HG02938 (cell line): ENCODE measurements around the gene CUL1.

ENCODE experiments used
- ATAC-seq: cut with Tn5 transposase; IDR thresholded peaks from one replicate; pipeline ENCODE4 v1.9.1; 2021; ENCODE audit warnings: mild to moderate bottlenecking, moderate library complexity; ENCODE audit not compliant: unreplicated experiment

Gene CUL1

GRCh38 chr7:148750442-148751355 lies 52.0 kb downstream of the CUL1 start:
- no peak for ATAC-seq

GRCh38 chr7:148753224-148753623 lies 54.5 kb downstream of the CUL1 start:
- no peak for ATAC-seq

GRCh38 chr7:148754912-148755311 lies 56.2 kb downstream of the CUL1 start:
- ATAC-seq = no peak

- no peak for ATAC-seq
Measured at GRCh38 chr7:148761499-148762278, 63.0 kb downstream of the CUL1 start.

- no peak for ATAC-seq
Measured at GRCh38 chr7:148763622-148764021, 64.9 kb downstream of the CUL1 start.

GRCh38 chr7:148770004-148770403 lies 71.3 kb downstream of the CUL1 start:
- no peak for ATAC-seq

- ATAC-seq = no peak
Measured at GRCh38 chr7:148772297-148773089, 73.8 kb downstream of the CUL1 start.

- peak; percentile 75 for ATAC-seq
Measured at GRCh38 chr7:148773334-148773733, 74.6 kb downstream of the CUL1 start.

GRCh38 chr7:148774471-148774870 lies 75.8 kb downstream of the CUL1 start:
- no peak for ATAC-seq

- ATAC-seq = no peak
Measured at GRCh38 chr7:148782757-148783456, 84.2 kb downstream of the CUL1 start.

- ATAC-seq = no peak
Measured at GRCh38 chr7:148783801-148784527, 85.3 kb downstream of the CUL1 start.

- no peak for ATAC-seq
Measured at GRCh38 chr7:148787571-148788295, 89.0 kb downstream of the CUL1 start.

GRCh38 chr7:148789220-148789619 lies 90.5 kb downstream of the CUL1 start:
- ATAC-seq = no peak

- ATAC-seq = no peak
Measured at GRCh38 chr7:148790131-148790726, 91.5 kb downstream of the CUL1 start.

GRCh38 chr7:148790850-148791249 lies 92.1 kb downstream of the CUL1 start:
- no peak for ATAC-seq

GRCh38 chr7:148791546-148791945 lies 92.8 kb downstream of the CUL1 start:
- no peak for ATAC-seq

- no peak for ATAC-seq
Measured at GRCh38 chr7:148793590-148793989, 94.9 kb downstream of the CUL1 start.

GRCh38 chr7:148794476-148794875 lies 95.8 kb downstream of the CUL1 start:
- ATAC-seq = no peak

- no peak for ATAC-seq
Measured at GRCh38 chr7:148796841-148797240, 98.1 kb downstream of the CUL1 start.
